Motor neuron (in vitro differentiated cells): ENCODE data around the gene CPLANE2. TPM values are rescaled to one million over a fixed set of nuclear protein-coding genes. Genes with fewer than 3 reads are reported as not detected.

Experiments used
- ATAC-seq, 8 experiments: fragments of 200-7000 bp; cut with Tn5 transposase; replicated peaks in 6 of 8; 2 replicates each; pipeline ENCODE4 v1.8.0; 2021; ENCODE audit warnings: mild to moderate bottlenecking in 8 of 8, moderate library complexity in 8 of 8
- H3K27ac ChIP-seq, 2 donors: fragments of 250-450 bp; sonication (Bioruptor Pico); 2 replicates each; pipeline ENCODE4 v1.9.0; 2021; ENCODE audit warnings: antibody characterized with exemption in 2 of 2, mild to moderate bottlenecking in 2 of 2, moderate library complexity in 1 of 2
- H3K4me1 ChIP-seq, 2 donors: fragments of 250-450 bp; sonication (Bioruptor Pico); replicated peaks in 1 of 2; 2 replicates each; pipeline ENCODE4 v1.6.1; 2021; ENCODE audit warnings: antibody characterized with exemption in 2 of 2, mild to moderate bottlenecking in 2 of 2, moderate library complexity in 1 of 2
- H3K4me3 ChIP-seq, 5 donors: fragments of 250-450 bp; sonication (Bioruptor Pico); 2 replicates each; pipeline ENCODE4 v1.9.0; 2021; ENCODE audit warnings: antibody characterized with exemption in 5 of 5, mild to moderate bottlenecking in 5 of 5, moderate library complexity in 4 of 5
- WGBS, 10 experiments: fragments of 450-650 bp; shearing (Covaris generic); methylation state at CpG; one replicate each; pipeline ENCODE4 v1.0.0; 2022; 5-methylcytosine and 5-hydroxymethylcytosine counted together
- in situ Hi-C, 9 experiments: fragments of 400-800 bp; cut with MboI; loops; one replicate each; pipeline ENCODE4 v1.15.0; 2021; ENCODE audit warnings: low sequenced_read_pairs in 9 of 9, low pct_unique_long_range_greater_than_20kb in 2 of 9; ENCODE audit not compliant: unreplicated experiment in 9 of 9
- total RNA-seq, 8 experiments: library from RNA; unstranded; fragments of 300-600 nt; gene quantifications; 2 replicates each; pipeline versions ENCODE4 v1.2.3 to v1.2.4, GENCODE V29; 2022

CPLANE2 gene
- total RNA-seq, 8 experiments from 2014 or later: 5.0 to 14.4 (median 10.1) TPM

- ATAC-seq: no peak
- H3K27ac ChIP-seq: no peak overlapping the region
- 53 to 100% (median 88%) methylated on average over 1 to 7 of the region's 9 CpGs for WGBS, 10 experiments
- peaks cover 14 to 29% of the 10 kb centered on the region in 2 donors for H3K4me1 ChIP-seq
- H3K4me3 ChIP-seq: no peak overlapping the region
- in situ Hi-C loops: no loop called here
Measured at GRCh38 chr1:16209132-16209846, 27.7 kb downstream of the CPLANE2 start.

- no peak for ATAC-seq
- 40 to 94% (median 70%) methylated on average over 1 to 4 of the region's 13 CpGs; no CpG with 5 or more reads in 6 of the 10 experiments for WGBS, 10 experiments
- in situ Hi-C loops: no loop called here
- peaks cover 14 to 29% of the 10 kb centered on the region in 2 donors for H3K4me1 ChIP-seq
- peak overlapping the region in 1 of 2 donors; percentile 84 for H3K27ac ChIP-seq
- no peak overlapping the region for H3K4me3 ChIP-seq
Measured at GRCh38 chr1:16208270-16208987, 28.6 kb downstream of the CPLANE2 start.

DNA sequence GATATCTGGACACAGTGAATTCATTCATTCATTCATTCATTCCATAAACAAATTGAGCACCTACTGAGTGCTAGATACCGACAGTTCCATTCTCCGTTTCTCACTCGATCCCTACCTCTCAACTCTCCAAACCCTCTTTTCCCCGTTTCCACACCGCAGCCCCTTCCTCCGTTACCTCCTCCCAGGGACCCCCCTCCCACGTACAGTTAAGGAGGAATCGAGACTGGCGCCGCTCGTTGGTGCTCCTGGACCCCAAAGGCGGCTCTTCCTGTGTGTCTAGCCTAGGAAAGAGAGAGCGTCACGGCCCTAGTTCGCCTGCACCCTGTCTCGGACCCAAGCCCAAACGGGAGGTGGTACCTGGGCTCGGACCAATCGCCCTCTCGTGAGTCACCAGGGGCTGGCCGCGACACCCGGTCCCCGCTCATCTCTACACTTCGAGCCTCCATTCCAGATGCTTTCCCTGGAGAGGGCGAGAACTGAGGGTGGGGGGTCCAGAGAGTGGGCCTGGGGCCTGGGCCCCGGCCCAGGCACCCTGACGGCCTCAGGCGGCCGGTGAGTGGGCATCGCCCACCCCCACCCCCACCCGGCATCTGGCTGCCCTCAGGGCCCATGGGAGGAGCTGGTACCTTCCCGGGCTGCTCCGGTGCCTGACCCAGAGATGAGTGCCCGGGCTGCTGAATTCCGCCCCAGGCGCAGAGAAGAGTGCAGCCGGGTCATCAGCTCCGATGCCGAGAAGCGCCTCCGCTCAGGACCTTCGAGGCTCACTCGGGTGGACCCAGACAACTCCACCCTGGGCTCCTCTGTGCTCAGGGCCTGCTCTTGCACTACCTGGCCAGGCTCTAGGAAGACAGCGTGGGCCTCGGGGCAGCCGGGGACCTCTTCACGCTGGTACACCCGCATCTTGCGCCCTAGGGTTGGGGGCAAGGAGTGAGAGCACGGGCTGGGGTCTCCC is 29.4 kb downstream of the CPLANE2 start:
- peak in 1 of 8 experiments; percentile 2 for ATAC-seq
- Histone ChIP-seq H3K4me3 (peak overlapping the region; percentile 35 to 50 (median 41)), H3K4me1 (peaks cover 13 to 27% of the 10 kb centered on the region in 2 donors), H3K27ac (peak overlapping the region; percentile 84 to 86)
- 7 to 100% (median 60%) methylated on average over 1 to 23 of the region's 51 CpGs; no CpG with 5 or more reads in 4 of the 10 experiments for WGBS, 10 experiments
- in situ Hi-C loops: no loop called here

DNA sequence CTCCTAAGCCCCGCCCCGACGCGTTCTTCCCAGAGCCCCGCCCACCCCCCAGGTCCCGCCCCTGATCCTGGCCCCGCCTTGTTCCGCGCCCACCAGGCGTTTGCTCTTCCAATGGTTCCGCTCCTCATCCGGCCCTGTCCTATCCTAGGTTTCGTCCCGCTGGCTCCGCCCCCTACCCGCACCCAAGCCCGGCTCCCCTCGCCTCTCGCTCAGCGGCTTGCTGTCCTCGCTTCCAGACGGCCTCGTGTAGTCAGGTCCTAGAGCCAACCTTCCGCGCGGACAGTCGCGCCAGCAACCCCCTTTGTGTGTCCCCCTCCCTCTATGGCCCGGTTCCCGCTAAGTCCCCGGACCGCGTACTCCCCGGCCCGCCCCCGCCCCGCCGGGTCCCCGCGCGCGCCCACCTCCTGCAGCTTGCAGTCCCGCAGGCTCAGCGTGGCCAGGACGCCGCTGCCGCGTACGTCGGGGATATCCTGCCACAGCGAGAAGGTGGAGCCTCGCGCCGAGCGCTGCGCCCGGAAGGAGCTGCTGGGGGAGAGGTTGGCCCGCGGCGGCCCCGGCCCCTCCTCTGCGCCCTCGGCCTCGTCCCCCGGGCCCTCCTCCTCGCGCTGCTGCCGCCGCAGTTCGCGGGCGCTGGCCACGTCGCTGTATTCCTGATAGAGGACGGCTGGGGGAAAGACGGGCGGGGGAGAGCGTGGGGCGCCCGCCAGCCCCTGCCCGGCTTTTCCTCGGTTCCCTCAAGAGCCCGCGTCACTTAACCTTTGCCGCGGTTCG is 30.3 kb downstream of the CPLANE2 start:
- peak overlapping the region; percentile 84 to 86 for H3K27ac ChIP-seq

GRCh38 chr1:16205891-16206546 is 31.0 kb downstream of the CPLANE2 start:
- in situ Hi-C loops: no loop called here
- peaks cover 9 to 22% of the 10 kb centered on the region in 2 donors for H3K4me1 ChIP-seq
- peak overlapping the region; percentile 63 to 80 for H3K27ac ChIP-seq
- H3K4me3 ChIP-seq: peak overlapping the region; percentile 32 to 50 (median 36)
- 4 to 28% (median 20%) methylated on average over 4 to 7 of the region's 38 CpGs; no CpG with 5 or more reads in 7 of the 10 experiments for WGBS, 10 experiments
- ATAC-seq: peak in 3 of 8 experiments; percentile 6 to 12 (median 11)

More for the DNA sequence above, 30.3 kb downstream of the CPLANE2 start:
- Histone ChIP-seq H3K4me3 (peak overlapping the region; percentile 35 to 50 (median 41)), H3K4me1 (peaks cover 9 to 22% of the 10 kb centered on the region in 2 donors)
- peak; percentile 91 to 96 (median 93) for ATAC-seq
- WGBS, 10 experiments: 0 to 6% (median 2%) methylated on average over 4 to 11 of the region's 87 CpGs; no CpG with 5 or more reads in 6 of the 10 experiments
- in situ Hi-C loops: no loop called here

- ATAC-seq: no peak
- in situ Hi-C loops: no loop called here
Measured at GRCh38 chr1:16205334-16205671, 31.7 kb downstream of the CPLANE2 start.

GRCh38 chr1:16204634-16205333 is 32.2 kb downstream of the CPLANE2 start:
- no peak for ATAC-seq
- in situ Hi-C loops: no loop called here
- WGBS, 10 experiments: 40 to 100% (median 80%) methylated on average over 1 to 7 of the region's 12 CpGs; no CpG with 5 or more reads in 5 of the 10 experiments
- H3K4me3 ChIP-seq: no peak overlapping the region
- H3K4me1 ChIP-seq: peaks cover 9 to 17% of the 10 kb centered on the region in 2 donors
- H3K27ac ChIP-seq: no peak overlapping the region

More at GRCh38 chr1:16205334-16205671, 31.7 kb downstream of the CPLANE2 start:
- Histone ChIP-seq H3K4me1 (peaks cover 9 to 22% of the 10 kb centered on the region in 2 donors), H3K4me3 (no peak overlapping the region), H3K27ac (no peak overlapping the region)
- 40 to 100% (median 80%) methylated on average over 1 of the region's 11 CpGs; no CpG with 5 or more reads in 7 of the 10 experiments for WGBS, 10 experiments

- no peak overlapping the region for H3K27ac ChIP-seq
- WGBS, 10 experiments: 80 to 100% (median 84%) methylated on average over 1 to 2 of the region's 2 CpGs; no CpG with 5 or more reads in 5 of the 10 experiments
- in situ Hi-C loops: no loop called here
- H3K4me3 ChIP-seq: no peak overlapping the region
- no peak for ATAC-seq
- peaks cover 9 to 16% of the 10 kb centered on the region in 2 donors for H3K4me1 ChIP-seq
Measured at GRCh38 chr1:16204216-16204615, 32.8 kb downstream of the CPLANE2 start.

- H3K27ac ChIP-seq: no peak overlapping the region
- in situ Hi-C loops: no loop called here
- no peak overlapping the region for H3K4me3 ChIP-seq
- WGBS, 10 experiments: 5 to 90% (median 57%) methylated on average over 1 to 3 of the region's 3 CpGs; no CpG with 5 or more reads in 2 of the 10 experiments
- peaks cover 9 to 16% of the 10 kb centered on the region in 2 donors for H3K4me1 ChIP-seq
- no peak for ATAC-seq
Measured at GRCh38 chr1:16203550-16203949, 33.4 kb downstream of the CPLANE2 start.

DNA sequence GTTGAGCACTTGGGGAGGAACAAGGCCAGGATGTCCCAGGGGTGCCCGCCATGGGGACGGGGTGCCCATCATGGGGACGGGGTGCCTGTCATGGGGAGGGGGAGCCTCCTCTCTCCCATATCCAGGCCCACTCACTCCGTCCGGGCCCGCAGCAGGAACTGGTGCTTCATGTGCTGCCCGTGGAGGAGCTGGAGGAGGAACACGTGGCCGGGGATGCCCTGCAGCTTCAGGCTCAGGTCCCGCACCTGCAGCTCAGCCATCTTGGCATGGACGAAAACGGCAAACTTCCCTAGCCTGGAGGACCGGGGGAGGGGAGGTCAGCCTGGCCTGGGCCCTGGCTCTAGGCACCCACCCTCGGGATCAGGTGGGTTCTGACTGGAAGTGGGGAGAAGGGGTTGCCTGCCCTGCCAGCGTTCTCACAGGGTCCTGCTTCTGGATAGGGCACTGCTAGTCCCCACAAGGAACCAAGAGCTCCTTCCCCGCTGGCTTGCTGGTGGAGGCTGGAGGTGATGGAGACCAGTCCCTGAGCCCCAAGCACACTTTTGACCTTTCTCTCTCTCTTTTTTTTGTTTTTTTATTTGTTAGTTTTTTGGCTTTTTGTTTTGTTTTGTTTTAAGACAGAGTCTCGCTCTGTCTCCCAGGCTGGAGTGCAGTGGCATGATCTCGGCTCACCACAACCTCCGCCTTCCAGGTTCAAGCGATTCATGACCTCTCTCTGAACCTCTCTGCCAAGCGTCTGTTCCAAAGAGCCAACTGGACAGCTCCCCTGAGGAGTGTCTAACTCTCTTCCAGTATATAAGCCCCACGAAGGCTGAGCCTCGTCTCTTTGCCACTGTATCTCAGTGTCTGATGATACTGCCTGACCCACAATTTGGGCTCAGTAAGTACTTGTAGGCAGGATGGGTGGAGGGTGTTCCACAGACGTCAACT is 34.4 kb downstream of the CPLANE2 start:
- ATAC-seq: no peak
- WGBS, 10 experiments: 70 to 100% (median 81%) methylated on average over 2 to 16 of the region's 24 CpGs; no CpG with 5 or more reads in 2 of the 10 experiments
- H3K4me3 ChIP-seq: no peak overlapping the region
- peaks cover 9 to 15% of the 10 kb centered on the region in 2 donors for H3K4me1 ChIP-seq
- in situ Hi-C loops: no loop called here
- H3K27ac ChIP-seq: no peak overlapping the region
